ENCODE measurements around the gene ARHGAP22.

The ARHGAP22 gene

DNA sequence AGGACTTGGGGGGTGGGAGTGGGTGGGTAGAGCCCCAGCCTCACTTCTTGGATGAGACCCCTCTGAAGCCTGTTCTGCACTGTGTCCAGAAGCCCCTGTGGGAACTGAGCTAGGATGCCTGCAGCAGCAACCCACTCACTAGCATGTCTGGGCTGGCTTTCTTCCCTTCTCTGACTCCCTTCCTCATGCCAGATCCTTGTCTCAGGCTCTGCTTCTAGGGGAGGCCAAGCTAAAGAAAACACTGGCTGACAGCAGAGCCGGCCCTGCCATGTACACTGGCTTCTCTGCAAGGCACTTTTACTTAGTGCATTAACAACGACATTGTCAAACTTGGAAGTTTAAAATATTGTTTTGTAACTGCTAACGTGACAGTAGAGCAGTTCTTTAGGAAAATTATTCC lies 50.2 kb downstream of the ARHGAP22 start:
- no peak for DNase-seq (ENCODE audit: low read depth in 1 of 2, low spot score in 1 of 2)

DNA sequence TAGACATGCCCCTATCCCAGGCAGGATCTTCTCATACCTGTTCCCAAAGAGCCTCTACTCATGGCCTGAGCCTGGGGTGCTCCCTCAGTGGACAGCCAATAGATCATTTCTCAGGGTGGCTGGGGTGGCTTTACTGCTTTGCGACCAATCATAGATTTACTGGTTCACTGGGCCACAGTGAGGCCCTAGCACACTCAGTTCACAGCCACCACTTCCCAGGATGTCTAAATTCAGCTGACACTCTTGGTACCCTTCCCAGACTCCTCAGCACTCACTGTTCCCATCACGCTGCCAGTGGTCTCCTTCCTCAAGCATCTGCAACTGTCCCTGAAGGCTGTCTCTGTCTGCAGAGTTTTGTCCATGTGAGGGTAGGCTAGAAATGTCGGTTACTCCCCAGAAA lies 50.6 kb downstream of the ARHGAP22 start:
- DNase-seq (ENCODE audit: low read depth in 1 of 2, low spot score in 1 of 2) = no peak

- no peak for DNase-seq (ENCODE audit: low read depth in 1 of 2, low spot score in 1 of 2)
Measured at GRCh38 chr10:48552946-48553564, 51.8 kb downstream of the ARHGAP22 start.

- no peak for DNase-seq (ENCODE audit: low read depth in 1 of 2, low spot score in 1 of 2)
Measured at GRCh38 chr10:48551861-48552591, 52.8 kb downstream of the ARHGAP22 start.

DNA sequence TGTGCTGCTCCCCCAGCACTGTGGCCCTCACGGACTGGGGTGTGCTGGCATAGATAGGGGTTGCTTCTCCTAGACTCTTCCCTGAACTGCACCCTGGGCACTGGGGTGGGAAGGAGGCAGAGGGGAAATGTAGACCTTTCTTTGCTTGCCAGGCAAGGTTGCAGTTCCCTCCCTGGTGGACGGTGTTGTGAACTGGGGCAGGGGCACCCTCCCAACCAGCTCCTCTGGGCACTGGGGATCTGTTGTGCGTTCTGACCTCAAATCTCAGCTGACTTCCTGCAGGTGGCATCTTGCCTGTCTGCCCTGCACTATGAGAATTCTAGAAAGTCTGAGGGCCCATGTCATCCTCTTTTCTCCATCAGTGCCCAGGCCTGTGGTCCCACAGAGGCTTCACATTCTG lies 53.9 kb downstream of the ARHGAP22 start:
- DNase-seq (ENCODE audit: low read depth in 1 of 2, low spot score in 1 of 2) = no peak

DNA sequence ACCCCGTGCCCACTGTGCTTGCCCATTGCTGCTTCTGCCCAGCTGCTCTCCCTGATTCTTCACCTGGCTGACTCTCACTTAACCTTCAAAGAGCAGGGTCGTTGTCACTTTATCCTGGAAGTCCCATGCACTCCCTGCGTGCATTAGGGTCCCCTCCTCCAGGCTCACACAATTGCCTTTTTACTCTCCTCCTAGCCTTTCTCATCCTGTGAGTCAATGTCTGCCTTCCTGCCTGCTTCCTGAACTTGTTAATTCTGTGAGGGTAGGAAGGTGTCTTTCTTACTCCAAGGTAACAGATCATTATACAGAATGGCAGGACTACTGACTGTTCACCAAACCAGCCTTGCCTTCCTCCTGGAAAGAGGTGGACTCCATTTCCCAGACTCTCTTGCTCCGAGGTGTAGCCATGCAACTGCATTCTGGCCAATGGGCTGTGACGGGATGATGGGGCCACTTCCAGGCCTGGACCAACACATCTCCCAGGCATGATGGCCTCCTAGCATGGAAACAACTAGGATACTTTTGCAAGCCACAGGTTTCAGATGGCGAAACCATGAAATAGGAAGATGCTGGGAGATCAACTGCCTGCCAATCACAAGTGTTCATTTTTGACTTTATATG lies 54.7 kb downstream of the ARHGAP22 start:
- DNase-seq (ENCODE audit: low read depth in 1 of 2, low spot score in 1 of 2) = no peak

GRCh38 chr10:48549236-48549635 lies 55.6 kb downstream of the ARHGAP22 start:
- DNase-seq (ENCODE audit: low read depth in 1 of 2, low spot score in 1 of 2) = no peak

DNA sequence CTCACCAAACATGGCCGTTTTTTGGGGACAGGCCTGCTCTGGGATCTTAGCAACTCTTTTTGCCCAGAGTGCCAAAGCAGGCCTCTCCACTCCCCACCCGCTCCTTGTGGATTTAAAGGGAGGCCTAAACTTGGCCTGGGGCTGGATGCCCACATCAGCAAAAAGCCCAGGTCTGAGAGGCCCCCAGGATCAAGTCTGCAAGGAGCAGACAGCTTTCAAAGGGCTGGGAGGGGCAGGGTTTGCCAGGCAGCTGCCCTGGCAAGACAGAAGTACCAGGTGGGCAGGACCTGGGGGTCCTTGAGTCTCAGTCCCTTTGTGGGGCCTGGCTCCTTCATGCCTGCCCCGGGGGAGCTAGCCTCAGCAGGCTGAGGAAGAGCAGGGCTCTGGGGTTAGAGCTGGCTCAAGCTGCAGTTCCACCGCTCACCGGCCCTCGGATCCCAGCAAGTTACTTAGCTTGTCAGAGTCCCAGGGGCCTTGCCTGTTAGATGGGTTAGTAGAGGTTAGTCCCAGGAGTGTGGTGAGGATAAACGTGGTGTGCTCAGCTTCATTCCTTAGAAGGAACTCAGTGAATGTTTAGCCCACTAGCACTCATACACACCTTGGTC lies 56.2 kb downstream of the ARHGAP22 start:
- no peak for DNase-seq (ENCODE audit: low read depth in 1 of 2, low spot score in 1 of 2)

DNA sequence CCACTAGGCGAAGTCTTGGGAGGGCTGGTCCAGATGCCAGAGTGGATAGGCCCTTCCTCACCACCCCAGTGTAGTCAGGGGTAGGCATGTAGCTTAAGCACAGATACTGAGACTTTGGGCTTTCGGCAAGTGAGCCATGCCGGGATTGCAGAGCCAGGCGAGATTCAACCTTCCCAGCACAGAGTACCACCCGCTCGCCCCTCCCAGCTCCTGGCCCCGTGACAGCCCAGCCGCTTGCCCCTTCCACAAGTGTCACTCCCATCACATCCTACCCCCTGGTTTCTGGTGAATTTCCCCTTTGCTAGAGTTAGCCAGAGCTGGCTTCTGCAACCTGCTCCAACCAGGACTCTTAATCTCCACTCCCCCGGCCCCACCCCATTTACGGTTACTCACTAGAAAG lies 56.9 kb downstream of the ARHGAP22 start:
- DNase-seq (ENCODE audit: low read depth in 1 of 2, low spot score in 1 of 2) = no peak

DNA sequence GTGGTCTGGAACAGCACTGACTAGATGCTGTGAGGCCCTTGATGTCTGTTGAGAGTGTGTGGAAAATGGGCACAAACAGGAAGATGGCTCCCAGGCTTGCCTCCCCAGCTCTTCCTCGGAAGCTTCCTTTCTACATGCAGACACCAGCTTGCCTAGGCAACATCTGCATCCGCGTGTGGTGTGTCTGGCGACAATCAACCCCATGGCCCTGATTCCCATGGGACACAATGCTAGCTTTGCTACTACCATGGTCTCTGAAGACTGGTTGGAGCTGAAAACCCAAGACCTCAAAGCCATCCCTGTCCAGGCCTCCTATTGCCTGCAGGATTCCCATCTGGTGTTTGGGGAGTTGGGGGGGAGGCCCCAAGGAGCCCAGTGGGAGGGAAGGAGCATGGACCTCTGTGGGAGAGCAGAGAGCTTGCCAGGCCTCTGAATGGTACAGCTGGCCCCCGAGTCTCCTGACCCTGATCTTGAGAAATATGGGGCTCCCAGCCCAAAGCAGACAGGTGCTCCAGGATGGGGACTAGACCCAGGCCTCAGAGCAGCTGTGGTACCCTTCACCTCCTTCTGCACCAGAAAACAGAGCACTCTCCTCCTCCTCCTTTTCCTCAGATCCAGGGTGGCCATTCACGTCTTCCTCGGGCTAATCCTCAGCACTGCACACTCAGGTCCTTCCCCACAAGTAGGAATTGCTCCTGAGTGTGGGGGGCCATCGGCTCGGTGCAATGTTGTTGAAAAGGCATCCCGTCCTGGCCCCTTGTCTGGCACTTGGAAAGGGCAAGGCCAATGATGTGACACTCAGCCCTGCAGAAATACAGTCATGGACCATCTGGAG lies 57.6 kb downstream of the ARHGAP22 start:
- no peak for DNase-seq (ENCODE audit: low read depth in 1 of 2, low spot score in 1 of 2)

- DNase-seq (ENCODE audit: low read depth in 1 of 2, low spot score in 1 of 2) = no peak
Measured at GRCh38 chr10:48545462-48546145, 59.3 kb downstream of the ARHGAP22 start.

GRCh38 chr10:48543182-48543844 lies 61.6 kb downstream of the ARHGAP22 start:
- DNase-seq (ENCODE audit: low read depth in 1 of 2, low spot score in 1 of 2) = no peak

GRCh38 chr10:48542471-48543181 lies 62.2 kb downstream of the ARHGAP22 start:
- DNase-seq (ENCODE audit: low read depth in 1 of 2, low spot score in 1 of 2) = no peak

DNA sequence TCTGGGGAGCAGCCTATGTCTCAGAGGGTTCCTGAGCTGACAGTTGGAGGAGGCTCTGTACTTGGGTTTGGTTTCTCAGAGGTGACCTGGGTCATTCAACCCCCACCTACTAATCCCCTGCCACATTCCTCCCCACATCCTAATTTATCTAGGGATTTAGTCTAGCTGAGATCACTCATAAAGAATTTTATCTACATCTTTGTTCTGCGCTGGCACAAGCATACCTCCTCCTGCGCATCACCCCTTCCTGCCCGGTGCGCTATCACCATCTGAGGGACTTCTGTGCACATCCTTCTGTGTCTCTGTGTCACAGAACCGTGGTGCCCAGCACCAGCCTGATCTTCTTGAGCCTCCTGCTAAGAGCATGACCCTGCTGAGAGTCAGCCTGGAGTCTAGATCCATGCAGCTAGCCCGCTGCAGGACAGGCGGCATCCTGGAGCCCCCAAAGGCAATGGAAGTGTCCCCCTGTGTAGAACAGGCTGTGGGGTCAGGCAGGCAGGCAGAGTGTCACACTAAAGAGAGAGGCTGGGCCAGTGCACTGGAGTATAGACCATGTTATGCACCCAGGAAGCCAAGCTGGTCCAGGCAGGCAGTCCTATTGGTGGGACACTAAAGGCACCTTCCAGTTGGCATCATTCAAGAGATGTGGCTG lies 63.6 kb downstream of the ARHGAP22 start:
- no peak for DNase-seq (ENCODE audit: low read depth in 1 of 2, low spot score in 1 of 2)

DNA sequence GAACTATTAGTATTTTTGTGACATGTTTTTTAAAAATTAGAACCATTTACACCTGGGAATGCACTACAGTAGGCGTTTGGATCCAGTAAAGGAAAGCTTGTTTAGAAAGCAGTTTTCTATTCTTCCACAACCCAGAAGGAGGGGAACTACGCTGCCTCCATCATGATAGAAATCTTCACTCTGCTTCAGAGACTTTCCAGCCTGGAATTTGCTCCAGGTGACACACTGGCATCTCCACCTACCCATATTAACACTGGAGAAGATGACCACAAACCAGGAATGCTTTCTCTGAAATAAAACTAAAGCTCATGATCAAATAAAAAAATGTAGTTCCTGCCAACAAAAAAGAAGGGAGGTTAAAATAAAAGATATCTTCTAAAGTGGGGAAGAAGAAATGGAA lies 66.3 kb downstream of the ARHGAP22 start:
- no peak for DNase-seq (ENCODE audit: low read depth in 1 of 2, low spot score in 1 of 2)

DNA sequence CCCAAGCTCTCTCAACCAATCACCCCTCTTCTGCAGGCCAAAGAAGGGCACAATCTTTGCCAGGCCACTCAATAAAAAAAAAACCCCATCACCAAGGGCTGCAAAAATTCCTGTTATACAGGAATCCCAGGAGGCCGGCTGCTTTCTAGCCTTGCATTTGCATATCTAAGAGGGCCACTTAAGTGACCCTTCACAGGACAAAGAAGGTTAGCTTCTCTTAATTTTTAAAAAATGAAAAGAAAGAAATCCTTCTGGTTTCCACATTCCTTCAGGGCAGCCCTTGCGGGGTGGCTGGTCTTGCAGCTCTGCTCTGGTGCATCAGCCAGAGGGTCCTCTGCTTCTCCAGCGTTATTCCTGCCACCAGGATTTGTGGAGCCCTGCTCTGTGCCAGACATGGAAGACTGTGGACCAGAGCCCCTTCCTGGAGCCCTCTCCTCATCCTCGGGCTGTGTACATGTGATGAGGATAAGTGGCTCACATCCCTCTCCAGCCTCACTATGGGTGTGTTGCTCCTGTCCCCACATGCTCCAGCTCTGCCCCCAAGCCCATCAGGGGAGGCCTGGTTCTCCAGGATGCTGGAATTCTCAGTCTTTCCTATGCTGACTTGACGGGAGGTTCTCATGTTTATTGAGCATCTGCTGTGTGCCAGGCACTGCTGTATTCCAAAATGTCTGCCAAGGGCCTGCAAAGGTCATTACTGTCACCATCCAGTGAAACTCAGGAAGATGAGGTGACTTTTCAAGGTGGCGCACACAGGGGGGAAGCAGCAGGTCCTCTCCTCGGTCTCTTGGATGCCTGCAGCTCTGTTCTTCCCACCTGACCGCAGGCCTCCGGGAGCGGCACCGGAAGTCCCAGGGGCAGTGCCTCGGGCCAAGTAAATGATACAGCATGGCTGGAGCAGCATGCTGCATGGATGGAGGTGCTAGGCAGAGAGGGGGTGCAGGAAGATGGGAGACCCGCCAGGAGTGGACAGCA lies 67.7 kb downstream of the ARHGAP22 start:
- DNase-seq (ENCODE audit: low read depth in 1 of 2, low spot score in 1 of 2) = no peak

DNA sequence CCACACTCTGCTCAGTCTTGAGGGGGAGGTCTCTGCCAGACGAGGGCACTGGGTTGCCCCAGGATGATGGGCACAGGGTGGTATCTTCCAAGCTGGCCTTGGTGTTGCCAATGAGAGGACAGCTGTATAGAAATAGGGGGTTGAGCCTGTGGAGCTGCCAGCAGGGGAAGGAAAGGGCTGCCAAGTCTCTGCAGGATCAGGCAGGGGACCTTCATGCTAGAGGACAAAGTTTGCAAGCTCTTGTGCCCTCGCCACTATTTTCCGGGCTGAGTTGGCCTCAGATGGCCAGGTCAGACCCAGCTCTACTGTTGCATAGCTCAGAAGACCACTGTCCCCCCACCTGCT lies 68.7 kb downstream of the ARHGAP22 start:
- no peak for DNase-seq (ENCODE audit: low read depth in 1 of 2, low spot score in 1 of 2)

Data from activated CD4-positive, alpha-beta T cell treated with anti-CD3 and anti-CD28 coated beads, Interleukin-2, amount 50 U/mL, for 24 hours (primary cell).